Measurements from ENCODE around the gene GCH1.
"Not testable (repeated sequence)": the region's sequence is repeated elsewhere in the genome, so short reads cannot be mapped to it uniquely, and the experiment has no call there.

The GCH1 gene

GRCh38 chr14:54816450-54816849 lies 86.2 kb downstream of the GCH1 start:
- no peak for DNase-seq

GRCh38 chr14:54815515-54815914 lies 87.1 kb downstream of the GCH1 start:
- no peak for DNase-seq

- DNase-seq: no peak
Measured at GRCh38 chr14:54815016-54815415, 87.6 kb downstream of the GCH1 start.

- DNase-seq: no peak
Measured at GRCh38 chr14:54814076-54814475, 88.5 kb downstream of the GCH1 start.

GRCh38 chr14:54813081-54813480 lies 89.5 kb downstream of the GCH1 start:
- no peak for DNase-seq

GRCh38 chr14:54812617-54813016 lies 90.0 kb downstream of the GCH1 start:
- DNase-seq: no peak

- DNase-seq: no peak
Measured at GRCh38 chr14:54809767-54810166, 92.9 kb downstream of the GCH1 start.

- no peak for DNase-seq
Measured at GRCh38 chr14:54808326-54809161, 94.1 kb downstream of the GCH1 start.

GRCh38 chr14:54807881-54808280 lies 94.7 kb downstream of the GCH1 start:
- DNase-seq: no peak

- DNase-seq: no peak
Measured at GRCh38 chr14:54807428-54807827, 95.2 kb downstream of the GCH1 start.

GRCh38 chr14:54806616-54807015 lies 96.0 kb downstream of the GCH1 start:
- DNase-seq: no peak

- DNase-seq: peak; percentile 74
Measured at GRCh38 chr14:54805445-54806322, 96.9 kb downstream of the GCH1 start.

GRCh38 chr14:54805070-54805444 lies 97.6 kb downstream of the GCH1 start:
- no peak for DNase-seq

- no peak for DNase-seq
Measured at GRCh38 chr14:54804538-54805041, 98.0 kb downstream of the GCH1 start.

- no peak for DNase-seq
Measured at GRCh38 chr14:54803926-54804537, 98.6 kb downstream of the GCH1 start.

- DNase-seq: no peak
Measured at GRCh38 chr14:54803396-54803795, 99.2 kb downstream of the GCH1 start.

GRCh38 chr14:54801482-54801881 lies 101.1 kb downstream of the GCH1 start:
- not testable (repeated sequence) for DNase-seq

- no peak for DNase-seq
Measured at GRCh38 chr14:54798465-54799124, 104.0 kb downstream of the GCH1 start.

- DNase-seq: no peak
Measured at GRCh38 chr14:54797986-54798385, 104.6 kb downstream of the GCH1 start.

GRCh38 chr14:54797556-54797955 lies 105.1 kb downstream of the GCH1 start:
- no peak for DNase-seq

- DNase-seq: no peak
Measured at GRCh38 chr14:54796961-54797360, 105.7 kb downstream of the GCH1 start.

GRCh38 chr14:54794796-54795195 lies 107.8 kb downstream of the GCH1 start:
- no peak for DNase-seq

- no peak for DNase-seq
Measured at GRCh38 chr14:54794159-54794558, 108.5 kb downstream of the GCH1 start.

Data from activated CD8-positive, alpha-beta memory T cell treated with anti-CD3 and anti-CD28 coated beads, Interleukin-2, amount 50 U/mL, for 4 hours (primary cell).